CMK (cell line): Measurements from ENCODE around the gene ABCA1.

Experiments used
- DNase-seq: peaks from one replicate; pipeline ENCODE4 v3.0.0-alpha.2; 2010; ENCODE audit warnings: low read depth

ABCA1 gene

DNA sequence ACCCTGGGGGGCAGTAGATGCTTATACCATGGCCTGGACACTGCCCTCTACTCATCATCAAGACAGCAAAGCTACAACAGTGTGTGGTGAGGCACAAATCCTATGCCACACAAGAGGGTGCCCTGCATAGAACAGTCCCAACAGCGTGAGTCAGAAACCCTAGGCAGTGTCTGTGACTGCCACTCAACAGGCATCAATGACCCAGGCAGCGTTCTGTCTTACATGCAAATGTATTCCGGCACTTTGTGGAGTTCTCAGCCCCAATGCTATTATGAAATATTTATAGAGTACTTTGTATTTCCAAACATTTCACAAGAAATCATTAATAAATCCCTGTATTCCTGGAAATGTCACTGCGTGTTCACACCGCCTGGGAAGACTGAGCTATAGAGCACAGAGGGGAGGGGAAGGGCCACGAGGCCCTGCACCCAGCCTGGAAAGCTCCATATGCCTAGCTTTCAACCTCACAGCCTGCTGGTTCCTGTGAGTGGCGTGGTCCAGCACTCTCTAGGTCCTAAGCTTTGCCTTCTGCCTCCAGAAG lies 86.3 kb downstream of the ABCA1 start:
- DNase-seq = no peak

DNA sequence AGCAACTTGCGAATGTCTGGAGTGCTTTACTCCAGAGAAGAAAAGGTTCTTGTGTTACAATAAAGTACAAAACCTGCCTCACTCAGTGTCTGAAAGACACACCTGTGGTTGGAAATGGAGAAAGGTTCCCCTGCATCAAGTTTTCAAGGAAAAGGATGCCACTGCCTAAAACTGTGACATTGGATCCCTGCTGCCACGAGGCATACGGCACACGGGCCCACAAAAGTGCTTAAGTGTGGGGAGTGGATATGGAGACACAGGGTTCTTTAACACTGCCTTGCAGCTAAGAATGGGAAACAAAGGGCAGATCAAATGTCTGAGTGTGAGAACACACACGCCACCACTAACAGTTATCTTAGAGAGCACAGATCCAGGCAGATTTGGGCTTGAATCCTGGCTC lies 89.0 kb downstream of the ABCA1 start:
- no peak for DNase-seq

DNA sequence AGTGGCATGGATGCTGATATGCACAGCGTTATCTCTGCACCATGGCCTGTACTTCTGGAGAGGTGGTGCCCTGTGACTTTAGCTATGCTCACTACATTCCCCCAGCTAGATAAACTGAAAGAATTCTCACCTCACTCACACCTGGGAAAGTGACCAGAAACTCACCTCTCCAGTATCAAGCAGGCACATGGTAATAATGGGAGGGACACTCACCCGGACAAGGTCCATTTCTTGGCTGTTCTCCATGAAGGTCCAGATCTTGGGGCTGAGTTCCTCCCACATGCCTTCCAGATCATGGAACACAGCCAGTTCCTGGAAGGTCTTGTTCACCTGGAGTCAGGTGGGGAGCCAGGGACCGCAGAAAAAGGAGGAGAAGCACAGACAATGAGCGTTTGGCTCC lies 91.2 kb downstream of the ABCA1 start:
- DNase-seq = no peak

DNA sequence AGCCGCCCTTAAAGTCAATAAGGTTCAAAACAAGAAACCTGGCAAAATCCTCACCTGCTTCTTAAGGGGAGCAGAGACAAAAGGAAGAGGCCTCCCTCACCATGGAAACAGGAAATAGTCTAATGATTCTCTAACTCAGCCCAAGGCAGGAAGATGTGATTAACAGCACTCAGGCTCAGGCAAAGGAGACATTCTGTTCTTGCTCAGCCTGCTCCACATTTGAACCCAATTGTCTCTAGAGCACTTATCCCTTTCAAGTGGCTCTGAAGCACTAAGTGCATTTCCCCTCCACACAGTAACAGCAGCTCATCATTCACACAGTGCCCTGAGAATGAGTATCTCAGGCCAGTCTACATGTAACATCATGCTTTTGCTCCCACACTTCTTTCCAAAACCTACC lies 91.7 kb downstream of the ABCA1 start:
- DNase-seq = no peak

DNA sequence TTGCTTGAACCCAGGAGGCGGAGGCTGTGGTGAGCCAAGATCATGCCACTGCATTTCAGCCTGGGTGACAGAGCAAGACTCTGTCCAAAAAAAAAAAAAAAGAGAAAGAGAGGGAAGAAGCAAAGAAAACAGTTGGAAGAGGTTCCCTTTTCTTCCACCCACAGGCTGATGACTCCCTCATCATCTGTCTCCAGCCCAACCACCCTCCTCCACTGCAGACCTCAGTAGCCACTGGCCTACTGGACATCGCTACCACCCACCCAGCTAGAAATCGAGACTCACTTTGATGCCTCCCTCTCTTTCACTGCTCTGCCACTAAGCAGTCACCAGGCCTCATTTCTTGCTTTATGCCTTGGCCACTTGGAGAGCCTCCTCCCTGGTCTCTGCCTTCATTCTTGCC lies 92.8 kb downstream of the ABCA1 start:
- DNase-seq = no peak

DNA sequence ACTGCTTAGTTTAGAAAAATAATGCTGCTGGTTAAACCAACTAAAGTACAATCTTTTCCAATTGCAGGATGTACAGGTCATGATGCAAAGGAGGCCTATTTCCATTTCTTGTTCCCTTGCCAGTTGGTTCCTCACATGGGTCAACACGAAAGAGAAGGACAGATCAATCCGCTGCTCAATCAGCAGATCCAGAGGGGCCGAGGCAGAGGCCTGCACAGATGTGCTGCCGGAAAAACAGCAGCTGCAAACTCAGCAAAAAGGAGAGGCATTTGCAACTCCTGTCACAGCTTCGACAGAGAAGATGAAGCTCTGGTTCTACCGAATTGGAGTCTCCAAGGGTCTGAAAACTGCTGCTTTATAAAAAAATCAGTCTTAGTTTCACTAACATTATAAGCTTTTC lies 94.3 kb downstream of the ABCA1 start:
- no peak for DNase-seq

DNA sequence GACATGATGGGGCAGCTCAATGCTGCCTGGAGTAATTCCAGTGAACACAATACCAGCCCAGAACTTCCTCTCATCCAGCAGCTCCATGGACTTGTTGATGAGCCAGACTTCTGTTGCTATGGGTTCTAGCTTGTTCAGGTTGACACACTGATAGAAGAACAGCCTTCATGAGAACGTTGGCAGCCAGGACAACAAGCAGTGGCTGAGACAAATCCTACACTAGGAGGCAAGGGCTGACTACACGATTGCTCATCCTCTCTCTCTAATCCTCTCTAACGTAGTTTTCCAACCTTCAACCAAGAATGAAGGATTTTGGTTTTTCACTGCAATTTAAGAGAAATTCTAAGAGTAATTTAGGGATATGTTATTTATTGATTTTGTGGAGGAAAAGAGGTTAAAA lies 96.3 kb downstream of the ABCA1 start:
- DNase-seq = no peak

DNA sequence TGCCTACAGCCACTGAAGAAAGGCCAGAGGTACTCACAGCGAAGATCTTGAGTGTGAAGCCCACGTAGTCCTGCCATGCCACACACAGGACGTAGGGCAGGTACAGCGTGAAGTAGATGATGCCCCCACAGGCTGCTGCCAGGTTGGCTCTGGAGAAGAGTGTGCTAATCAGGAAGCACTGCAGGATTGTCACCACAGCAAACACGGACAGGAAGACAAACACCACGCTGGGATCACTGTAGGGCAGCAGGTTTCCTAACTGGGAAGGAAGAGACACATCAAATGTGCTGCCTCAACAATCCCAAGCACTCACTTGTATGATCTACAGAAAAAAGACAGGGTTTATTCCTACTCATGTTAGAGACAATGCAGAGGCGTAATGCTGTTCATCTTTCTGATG lies 101.0 kb downstream of the ABCA1 start:
- no peak for DNase-seq

DNA sequence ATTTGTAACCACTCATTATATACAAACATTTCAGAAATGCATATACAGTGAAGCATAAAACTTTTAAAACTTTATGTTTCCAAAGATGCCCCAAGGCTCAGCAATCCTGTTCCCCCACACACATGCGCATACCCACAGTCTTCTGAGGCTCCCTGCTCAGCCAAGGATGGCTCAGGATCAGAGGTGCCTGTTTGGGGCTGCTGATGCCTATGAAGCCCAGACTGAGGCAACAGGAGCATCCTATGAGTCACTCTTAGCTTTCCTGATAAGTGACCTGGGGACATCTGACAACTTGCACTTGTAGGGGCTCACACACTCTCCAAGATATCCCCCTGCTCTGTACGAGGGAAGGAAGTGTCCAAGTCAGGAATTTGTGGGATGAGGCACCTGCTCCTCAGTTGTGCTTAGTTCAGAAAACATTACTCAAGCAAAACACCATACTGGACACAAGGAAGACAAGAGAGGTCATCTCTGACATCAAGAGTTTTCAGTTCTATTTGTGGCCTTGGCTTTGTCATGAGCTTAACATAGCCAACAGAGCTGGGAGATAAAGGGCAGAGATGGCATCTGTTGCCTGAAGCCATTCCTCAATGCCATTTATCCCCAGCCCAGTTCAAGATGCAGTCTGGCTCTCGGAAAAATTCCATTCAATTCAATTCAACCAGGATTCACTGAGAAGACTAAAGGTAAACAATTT lies 101.7 kb downstream of the ABCA1 start:
- no peak for DNase-seq

DNA sequence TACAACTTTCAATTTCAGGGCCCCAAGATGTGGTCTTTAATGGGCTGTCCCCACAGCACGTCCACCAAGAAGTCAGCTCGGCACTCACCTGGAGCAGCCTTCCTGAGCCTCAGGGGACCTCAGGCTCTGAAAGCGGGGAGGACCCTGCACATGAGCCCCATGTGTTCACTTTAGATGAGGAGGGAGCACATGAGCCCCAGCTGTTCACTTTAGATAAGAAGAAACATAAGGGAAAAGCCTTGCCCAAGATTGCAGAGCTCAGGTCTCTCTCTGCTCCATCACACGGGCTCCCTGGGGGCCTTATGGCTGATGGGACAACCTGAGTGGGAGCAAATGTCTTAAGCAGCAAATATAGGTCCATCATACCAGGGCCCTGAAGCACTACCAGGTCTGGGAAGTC lies 107.6 kb downstream of the ABCA1 start:
- DNase-seq = no peak

DNA sequence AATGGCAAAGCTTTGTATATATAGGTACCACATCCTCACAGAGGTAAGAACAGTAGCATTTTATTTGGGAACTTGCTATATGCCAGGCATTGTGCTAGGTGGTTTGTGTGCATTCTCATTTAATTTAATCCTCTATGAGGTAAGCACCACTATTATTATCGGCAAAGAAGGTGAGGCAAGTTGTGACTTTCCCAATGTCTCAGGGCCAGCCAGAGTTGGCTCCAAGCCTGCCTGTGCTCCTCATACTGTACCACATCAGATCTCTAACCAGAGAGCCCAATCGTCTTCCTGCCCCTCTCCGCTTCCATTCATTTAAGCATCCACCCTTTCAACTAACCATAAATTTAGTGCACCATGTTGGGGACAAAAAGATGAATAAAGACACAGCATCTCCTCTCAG lies 108.9 kb downstream of the ABCA1 start:
- no peak for DNase-seq

DNA sequence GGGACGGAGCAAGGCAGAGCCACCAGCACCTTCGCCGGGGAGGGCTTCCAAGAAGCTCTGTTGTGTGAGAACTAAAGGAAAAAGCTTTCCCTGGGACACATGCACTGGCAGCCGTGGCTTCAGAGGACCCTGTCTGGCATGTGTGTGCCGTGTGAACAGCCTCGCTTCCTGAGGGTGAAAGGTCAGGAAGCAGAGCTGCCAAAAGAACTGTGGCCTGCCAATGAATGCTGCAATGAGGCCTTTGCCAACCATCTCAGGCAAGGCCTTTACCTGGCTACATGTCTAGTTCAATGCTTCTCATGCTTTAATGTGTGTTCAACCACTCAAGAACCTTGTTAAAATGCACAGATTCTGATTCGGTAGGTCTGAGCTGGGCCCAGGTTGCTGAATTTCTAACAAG lies 110.5 kb downstream of the ABCA1 start:
- DNase-seq = no peak

DNA sequence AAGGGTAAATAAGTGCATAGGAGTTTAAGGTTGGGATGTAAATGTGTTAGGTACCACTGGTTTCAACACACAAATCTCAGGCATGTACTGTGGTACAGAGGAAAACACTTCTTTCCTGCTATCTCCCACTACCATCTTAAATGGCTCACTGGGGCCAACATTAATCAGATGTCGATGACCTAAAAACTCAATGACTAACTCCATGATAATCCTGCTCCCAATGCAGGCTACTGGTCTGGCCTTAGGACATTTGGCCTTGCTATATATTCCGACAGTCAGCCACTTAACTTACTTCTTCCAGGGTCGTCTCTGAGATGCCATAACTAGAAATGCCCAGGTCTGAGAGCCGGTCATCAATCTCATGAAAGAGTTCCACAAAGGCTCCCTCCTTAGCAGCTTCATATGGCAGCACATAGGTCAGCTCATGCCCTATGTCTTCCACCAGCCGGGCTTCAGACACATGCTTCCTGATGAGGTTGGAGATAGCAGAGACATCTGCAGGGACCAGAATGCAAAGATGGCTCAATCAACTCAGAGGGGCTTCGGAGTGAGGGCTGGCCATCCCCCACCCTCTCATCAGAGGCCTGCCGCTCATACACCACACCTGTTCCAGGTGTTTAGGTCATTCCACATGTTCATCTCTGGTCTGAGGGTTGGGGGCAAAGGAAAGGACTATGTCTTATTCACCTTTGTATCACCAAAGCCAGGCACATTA lies 111.9 kb downstream of the ABCA1 start:
- no peak for DNase-seq

DNA sequence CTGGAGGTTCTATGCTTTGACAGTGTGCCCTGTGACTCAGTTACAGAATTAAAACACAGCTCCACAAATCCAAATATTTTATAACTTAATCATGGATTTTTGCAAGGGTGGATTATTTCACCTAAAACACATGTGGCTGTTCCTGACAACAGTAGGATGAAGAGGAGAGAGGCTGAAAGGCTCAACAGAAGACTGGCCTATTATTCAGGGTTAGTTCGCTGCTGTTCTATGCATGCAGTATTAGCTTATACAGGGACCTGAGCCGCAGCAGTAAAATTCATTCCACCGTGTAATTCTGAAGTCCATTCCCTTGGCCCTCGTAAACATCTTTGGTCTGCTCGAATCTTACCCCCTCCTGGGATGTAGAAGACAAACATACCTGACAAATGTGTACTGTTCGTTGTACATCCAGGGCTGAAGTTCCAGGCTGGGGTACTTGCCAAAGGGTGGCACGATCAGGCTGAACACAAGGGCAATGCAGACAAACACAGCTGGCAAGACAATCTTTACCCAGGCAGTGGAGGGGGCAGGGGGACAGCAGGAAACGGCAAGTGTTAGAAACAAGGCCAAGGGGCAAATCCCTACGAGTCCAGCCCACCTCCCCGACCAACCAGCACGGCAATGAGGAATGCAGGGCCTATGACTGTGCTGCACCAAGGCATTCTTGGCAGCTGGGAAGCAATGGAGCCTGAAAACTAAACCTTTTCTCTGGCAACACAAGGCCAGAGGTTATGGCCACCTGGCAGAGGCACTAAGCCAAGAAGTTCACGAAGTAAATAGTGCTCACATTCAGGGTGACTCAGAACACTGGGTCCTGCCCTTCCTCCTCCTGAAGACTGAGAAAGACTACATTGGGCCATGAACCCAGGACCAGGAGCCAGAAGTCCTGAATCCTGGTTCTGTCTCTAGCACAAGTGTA lies 117.3 kb downstream of the ABCA1 start:
- no peak for DNase-seq

DNA sequence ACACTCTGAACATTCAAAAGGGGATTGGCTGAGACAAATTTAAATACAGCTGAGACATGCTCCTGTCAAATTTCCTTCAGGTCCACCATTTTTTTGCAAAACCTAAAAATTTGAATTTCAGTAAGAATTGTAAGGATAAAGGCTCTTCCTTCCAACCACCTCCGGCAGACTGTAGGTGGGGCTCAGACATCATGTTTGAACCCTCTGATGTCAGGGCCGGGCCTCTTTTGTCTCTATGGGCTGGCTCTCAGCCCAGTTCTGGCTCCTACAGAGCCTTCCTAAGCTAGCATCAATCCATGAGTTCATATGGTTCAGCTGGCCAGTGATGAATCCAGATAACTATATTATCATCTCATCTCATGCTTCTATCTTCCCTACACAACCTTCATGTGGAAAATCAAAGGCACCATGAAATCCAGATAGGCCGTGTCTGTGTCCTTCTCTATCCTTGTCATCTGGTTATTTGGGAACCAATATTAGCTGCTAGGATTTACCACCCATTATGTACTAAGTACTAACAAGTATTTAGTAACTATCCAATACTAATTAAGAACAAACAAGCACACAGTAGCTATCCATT lies 119.8 kb downstream of the ABCA1 start:
- DNase-seq = no peak

DNA sequence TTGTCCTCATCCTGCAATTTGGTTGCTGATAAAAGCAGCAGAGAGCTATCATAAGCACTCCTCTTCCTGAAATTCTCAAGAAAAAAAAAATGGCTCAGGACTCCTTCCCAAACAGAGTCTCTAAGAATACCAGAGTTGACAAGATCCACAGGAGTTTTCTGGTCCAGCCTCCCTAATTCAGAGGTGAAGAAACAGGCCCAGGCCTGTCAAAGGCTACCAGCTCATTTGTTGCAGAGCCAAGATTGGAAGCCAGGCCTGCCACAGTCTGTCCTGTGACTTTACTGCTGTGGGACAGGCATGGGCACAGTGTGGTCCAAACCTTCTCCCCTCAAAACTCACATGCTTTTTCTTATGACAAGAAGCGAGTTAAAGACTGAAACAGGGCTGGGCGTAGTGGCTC lies 122.5 kb downstream of the ABCA1 start:
- no peak for DNase-seq

DNA sequence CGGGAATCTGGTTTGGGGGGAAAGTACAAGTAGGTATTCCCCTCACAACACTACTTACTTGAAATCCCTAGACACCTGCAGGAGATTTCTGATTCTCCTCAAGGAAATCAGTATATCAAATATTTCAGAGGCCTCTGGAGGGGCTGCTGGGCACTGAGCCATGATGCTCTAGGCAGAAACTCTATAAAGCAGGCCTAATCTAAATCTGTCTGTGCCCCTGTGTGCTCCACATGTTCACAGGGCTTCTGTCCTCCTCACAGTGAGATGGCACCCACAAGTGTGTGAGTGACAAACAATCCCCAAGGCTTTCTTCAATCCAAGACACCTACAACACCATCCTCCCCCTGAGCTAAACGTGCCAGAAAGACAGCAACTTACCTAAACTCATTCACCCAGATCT lies 125.0 kb downstream of the ABCA1 start:
- no peak for DNase-seq

DNA sequence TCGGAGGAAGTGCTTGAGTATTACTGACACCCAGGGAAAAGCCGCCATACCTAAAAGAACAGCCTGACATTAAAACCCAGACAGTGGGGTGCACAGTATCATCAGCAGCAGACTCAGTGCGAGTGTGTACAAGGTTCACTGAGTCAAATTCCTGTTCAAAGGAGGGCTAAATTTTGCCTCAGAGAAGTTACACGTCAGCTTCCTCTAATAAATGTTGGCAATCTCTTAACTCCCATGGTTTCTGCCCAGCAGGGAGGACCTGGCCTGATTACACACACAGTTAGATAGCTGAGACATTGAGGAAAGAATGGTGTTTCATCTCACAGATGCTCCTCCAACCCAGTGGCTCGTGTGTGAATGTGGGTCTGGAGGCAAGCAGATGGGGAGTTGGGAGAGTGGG lies 125.8 kb downstream of the ABCA1 start:
- no peak for DNase-seq

DNA sequence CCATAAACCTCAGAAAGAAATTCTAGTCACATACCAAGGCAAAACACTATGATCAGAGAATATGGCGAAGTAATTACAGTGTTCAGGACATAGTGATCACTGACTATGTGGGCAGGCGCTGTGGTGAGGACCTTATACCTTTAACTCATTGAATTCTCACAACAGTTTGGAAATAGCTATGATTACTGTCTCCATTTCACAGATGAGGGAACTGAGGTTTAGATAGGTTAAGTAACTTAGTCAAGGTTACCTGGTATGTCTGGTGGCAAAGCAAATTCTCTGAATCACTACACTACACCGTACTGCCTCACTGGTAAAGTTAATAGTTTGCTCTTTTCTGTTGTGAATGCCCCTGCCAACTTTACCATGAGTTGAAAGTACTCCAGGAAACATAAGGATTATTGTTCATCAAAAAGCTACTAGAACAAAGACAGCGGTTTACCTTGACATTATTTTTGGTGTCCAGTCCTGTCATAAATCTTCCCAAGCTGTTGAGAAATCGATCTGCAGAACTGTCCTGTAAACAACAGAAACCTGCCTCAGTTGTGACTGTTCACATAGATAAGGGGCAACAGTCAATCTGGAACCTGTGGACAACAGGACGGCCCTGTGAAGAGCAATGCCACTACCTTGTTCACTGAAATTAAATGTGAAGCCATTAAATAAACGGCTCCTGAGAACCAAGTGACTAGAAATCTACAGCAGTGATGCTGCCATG lies 127.7 kb downstream of the ABCA1 start:
- no peak for DNase-seq

DNA sequence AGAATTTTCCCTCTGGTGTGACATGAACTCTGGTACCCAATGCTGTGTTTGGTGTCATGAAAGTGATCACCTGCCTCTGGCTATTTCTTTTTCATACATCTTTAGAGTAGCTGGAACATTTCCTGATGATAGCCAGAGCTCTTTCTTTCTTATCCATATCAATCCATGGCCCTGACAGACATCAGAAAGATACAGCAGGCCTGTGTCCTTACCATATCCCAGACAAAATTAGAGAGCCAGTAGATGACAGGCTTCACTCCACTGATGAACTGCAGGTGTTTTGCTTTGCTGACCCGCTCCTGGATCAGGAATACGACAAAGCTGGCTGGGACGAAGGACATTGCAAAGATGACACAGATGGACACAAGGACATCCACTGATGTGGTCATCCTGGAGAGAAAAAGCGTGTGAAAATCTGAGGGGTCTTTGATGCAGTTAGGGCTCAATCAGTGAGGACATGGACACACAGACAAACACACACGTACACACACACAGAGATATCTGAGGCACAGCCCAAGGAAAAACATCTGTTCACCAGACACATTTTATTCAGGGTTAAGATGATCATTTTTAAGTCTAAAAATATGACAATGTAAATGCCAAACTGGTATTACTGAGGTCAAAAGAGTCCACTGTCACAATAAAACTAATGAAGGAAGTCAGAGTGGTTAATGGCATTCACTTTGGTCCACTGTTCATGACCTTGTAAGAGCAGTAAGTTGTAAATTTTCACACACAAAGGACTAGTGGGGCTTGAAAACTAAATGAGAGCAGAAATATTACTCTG lies 129.6 kb downstream of the ABCA1 start:
- no peak for DNase-seq

DNA sequence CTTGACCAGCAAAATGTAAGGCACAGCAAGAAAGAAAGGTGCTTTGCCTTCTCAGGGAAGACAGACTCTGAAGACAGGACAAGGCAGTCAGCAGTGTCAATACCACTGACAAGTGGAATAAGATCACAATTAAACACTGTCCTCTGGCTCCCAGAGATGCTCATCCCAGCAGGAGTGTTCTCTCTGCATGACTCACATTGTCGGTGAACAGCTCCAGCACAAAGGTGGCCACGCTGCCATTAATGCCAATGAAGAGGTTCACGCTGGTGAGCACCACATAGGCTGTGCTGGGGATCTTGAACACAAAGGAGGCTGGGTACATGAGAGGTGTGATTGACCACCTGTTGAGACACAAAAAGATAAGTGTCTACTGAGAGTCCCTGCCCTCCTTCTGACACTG lies 132.1 kb downstream of the ABCA1 start:
- no peak for DNase-seq
